HuH-7.5 (cell line): ENCODE data around the gene THOP1.

Source experiments
- DNase-seq: peaks from one replicate; pipeline ENCODE4 v3.0.0; 2011; ENCODE audit warnings: low spot score

The THOP1 gene

GRCh38 chr19:2854849-2855248 is 69.5 kb downstream of the THOP1 start:
- DNase-seq: no peak

- no peak for DNase-seq
Measured at GRCh38 chr19:2856457-2857050, 71.3 kb downstream of the THOP1 start.

GRCh38 chr19:2858864-2859263 is 73.6 kb downstream of the THOP1 start:
- DNase-seq: no peak

GRCh38 chr19:2863816-2864215 is 78.5 kb downstream of the THOP1 start:
- DNase-seq: no peak
